HFFc6 (cell line): Measurements from ENCODE around the gene NDUFAF7. TPM values are rescaled to one million over a fixed set of nuclear protein-coding genes. Genes with fewer than 3 reads are reported as not detected.
"Not testable (repeated sequence)": the region's sequence is repeated elsewhere in the genome, so short reads cannot be mapped to it uniquely, and the experiment has no call there.

Experiments
- DNase-seq: peaks from one replicate; pipeline ENCODE4 v3.0.0-alpha.2; 2018
- H3K27ac Mint-ChIP-seq: 2 replicates; pipeline ENCODE4 v1.8.0; 2020; ENCODE audit warnings: mild to moderate bottlenecking, mixed read lengths
- H3K27me3 Mint-ChIP-seq: 2 replicates; pipeline ENCODE4 v1.8.0; 2021; ENCODE audit warnings: mild to moderate bottlenecking, moderate library complexity, mixed read lengths; ENCODE audit not compliant: insufficient read depth
- H3K36me3 Mint-ChIP-seq: 2 replicates; pipeline ENCODE4 v1.8.0; 2021; ENCODE audit warnings: low read depth, mixed read lengths
- H3K4me1 Mint-ChIP-seq: 2 replicates; pipeline ENCODE4 v1.8.0; 2020; ENCODE audit warnings: low read depth, mixed read lengths
- H3K4me3 Mint-ChIP-seq: 2 replicates; pipeline ENCODE4 v1.8.0; 2020; ENCODE audit warnings: mild to moderate bottlenecking, moderate library complexity, mixed read lengths
- H3K9me3 Mint-ChIP-seq: 2 replicates; pipeline ENCODE4 v1.8.0; 2020; ENCODE audit warnings: mild to moderate bottlenecking, mixed read lengths
- total RNA-seq, 6 experiments: library from RNA; stranded (reverse); fragmentation: NEBNext Ultra II Directional; extraction: Animal tissue kit (Norgen Biotek cat#: 25700); gene quantifications; 2 replicates in 1 of 6; 3 replicates in 5 of 6; pipeline ENCODE4 v1.2.3, GENCODE V29; 2021
- TF ChIP-seq, protein P1 (sequence below): fragments of 200-600 bp; sonication (generic); IDR thresholded peaks from 2 replicates; pipeline ENCODE4 v1.5.0; 2021; ENCODE audit warnings: antibody characterized with exemption, mild to moderate bottlenecking

The NDUFAF7 gene
- total RNA-seq, 6 experiments from 2014 or later, result 10.2 to 13.6 (median 12.1) TPM

DNA sequence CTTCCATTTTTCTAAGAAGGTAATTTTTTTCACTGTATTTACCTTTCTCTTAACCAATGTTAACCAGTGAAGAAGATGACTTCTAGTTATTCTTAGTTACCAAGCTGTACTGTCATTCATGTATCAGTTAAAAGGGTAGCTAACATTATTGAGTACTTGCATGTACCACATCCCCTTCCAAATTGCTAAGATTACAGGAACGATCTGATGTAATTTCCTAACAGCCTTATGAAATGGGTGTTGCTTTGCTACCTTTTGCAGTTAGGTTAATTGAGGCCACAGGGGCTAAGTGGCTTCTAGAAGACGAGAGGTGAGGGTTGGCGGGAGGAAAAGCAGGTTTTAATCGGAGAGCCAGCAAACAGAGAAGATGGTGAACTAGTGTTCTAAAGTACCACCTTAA, 41.2 kb upstream of the NDUFAF7 start:
- no peaks in the 10 kb centered on the region for H3K9me3 Mint-ChIP-seq
- peak overlapping the region; percentile 15; the same call in 1 of the 2 replicates for H3K27ac Mint-ChIP-seq
- TF ChIP-seq, protein P1, sequence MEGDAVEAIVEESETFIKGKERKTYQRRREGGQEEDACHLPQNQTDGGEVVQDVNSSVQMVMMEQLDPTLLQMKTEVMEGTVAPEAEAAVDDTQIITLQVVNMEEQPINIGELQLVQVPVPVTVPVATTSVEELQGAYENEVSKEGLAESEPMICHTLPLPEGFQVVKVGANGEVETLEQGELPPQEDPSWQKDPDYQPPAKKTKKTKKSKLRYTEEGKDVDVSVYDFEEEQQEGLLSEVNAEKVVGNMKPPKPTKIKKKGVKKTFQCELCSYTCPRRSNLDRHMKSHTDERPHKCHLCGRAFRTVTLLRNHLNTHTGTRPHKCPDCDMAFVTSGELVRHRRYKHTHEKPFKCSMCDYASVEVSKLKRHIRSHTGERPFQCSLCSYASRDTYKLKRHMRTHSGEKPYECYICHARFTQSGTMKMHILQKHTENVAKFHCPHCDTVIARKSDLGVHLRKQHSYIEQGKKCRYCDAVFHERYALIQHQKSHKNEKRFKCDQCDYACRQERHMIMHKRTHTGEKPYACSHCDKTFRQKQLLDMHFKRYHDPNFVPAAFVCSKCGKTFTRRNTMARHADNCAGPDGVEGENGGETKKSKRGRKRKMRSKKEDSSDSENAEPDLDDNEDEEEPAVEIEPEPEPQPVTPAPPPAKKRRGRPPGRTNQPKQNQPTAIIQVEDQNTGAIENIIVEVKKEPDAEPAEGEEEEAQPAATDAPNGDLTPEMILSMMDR, result no peak
- no peaks in the 10 kb centered on the region for H3K36me3 Mint-ChIP-seq
- peaks cover 14% of the 10 kb centered on the region for H3K27me3 Mint-ChIP-seq
- no peak for DNase-seq
- peaks cover 18% of the 10 kb centered on the region for H3K4me1 Mint-ChIP-seq
- no peak overlapping the region for H3K4me3 Mint-ChIP-seq

DNA sequence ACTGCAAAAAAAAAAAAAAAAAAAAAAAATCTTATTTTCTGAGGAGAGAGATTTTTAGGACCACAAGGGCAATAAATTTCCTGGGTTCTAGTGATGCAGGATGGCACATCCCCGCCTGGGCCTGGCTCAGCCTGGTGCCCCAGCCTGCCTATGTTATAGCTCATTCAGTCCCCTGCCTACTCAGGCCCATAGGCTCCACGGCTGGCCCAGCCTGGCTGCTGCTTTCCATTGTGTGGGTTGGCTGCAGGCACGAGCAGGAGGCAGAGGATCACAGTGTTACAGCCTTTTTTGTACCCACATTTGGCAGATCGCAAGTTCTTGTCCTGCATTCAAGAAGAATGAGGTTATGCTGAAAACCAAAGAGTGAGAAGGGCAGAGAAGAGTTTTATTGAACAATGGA, 40.2 kb upstream of the NDUFAF7 start:
- Mint-ChIP-seq H3K9me3 (no peaks in the 10 kb centered on the region), H3K36me3 (no peaks in the 10 kb centered on the region), H3K27ac (no peak overlapping the region), H3K4me1 (peaks cover 18% of the 10 kb centered on the region), H3K27me3 (peaks cover 14% of the 10 kb centered on the region), H3K4me3 (no peak overlapping the region)
- DNase-seq, result no peak
- TF ChIP-seq, protein P1, result no peak

DNA sequence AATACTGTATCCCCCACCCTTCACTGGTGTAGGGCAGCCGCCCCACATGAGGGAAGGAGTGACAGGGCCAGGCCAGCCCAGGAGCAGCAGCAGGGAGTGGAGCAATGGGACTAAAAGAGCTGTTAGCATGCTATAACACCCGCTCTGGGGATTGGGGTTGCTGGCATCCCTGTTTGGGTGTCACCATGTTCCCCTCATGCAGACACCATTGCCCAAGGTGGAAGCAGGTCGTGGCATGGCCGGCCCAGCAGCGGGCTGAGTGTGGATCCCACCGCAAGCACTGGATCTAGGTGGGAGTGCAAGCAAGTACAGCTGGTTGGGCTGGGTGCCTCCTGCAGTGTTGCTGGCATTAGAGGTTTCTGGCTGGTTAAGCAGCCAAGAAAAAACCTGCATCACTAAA, 39.7 kb upstream of the NDUFAF7 start:
- Mint-ChIP-seq H3K27ac (no peak overlapping the region), H3K27me3 (peaks cover 12% of the 10 kb centered on the region), H3K9me3 (no peaks in the 10 kb centered on the region), H3K4me3 (no peak overlapping the region), H3K36me3 (no peaks in the 10 kb centered on the region), H3K4me1 (peaks cover 18% of the 10 kb centered on the region)
- TF ChIP-seq, protein P1, result no peak
- no peak for DNase-seq

DNA sequence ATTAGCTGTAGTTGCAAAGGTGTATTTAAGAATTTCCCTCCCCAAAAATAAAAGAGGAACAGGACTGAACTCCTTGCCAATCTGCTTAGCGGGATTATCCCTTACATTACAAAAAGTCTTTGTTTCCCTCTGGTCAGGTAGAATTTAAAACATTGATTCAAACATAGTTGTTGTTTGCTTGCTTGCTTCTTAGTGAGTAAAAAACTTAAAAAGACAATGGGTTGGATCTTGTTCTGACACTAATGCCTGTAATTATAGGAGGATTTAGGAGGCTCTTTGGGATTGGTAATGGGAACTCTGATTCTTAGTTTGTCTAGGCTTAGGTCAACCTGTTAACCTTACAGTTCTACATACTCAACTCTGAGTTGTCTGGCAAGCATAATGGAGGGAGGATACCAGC, 38.9 kb upstream of the NDUFAF7 start:
- Mint-ChIP-seq H3K4me1 (peaks cover 24% of the 10 kb centered on the region), H3K4me3 (no peak overlapping the region), H3K27me3 (peaks cover 10% of the 10 kb centered on the region), H3K9me3 (no peaks in the 10 kb centered on the region), H3K27ac (no peak overlapping the region), H3K36me3 (no peaks in the 10 kb centered on the region)
- TF ChIP-seq, protein P1, result no peak
- no peak for DNase-seq

DNA sequence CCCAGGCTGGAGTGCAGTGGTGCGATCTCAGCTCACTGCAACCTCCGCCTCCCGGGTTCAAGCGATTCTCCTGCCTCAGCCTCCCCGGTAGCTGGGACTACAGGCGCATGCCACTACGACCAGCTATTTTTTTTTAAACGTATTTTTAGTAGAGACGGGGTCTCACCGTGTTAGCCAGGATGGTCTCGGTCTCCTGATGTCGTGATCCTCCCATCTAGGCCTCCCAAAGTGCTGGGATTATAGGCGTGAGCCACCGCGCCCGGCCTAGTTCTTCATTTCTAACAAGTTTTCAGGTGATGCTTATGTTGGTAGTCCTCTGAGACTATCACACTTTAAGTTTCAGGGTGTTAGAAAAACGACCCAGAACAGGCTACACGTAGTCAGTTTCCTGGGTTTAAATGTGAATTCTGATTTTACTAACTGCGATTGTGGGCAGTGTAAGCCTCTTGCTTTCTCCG, 35.6 kb upstream of the NDUFAF7 start:
- H3K27ac Mint-ChIP-seq, result peak overlapping the region; percentile 99
- H3K4me1 Mint-ChIP-seq, H3K9me3 Mint-ChIP-seq, H3K27me3 Mint-ChIP-seq, H3K36me3 Mint-ChIP-seq, DNase-seq: not testable (repeated sequence)
- H3K4me3 Mint-ChIP-seq, result peak overlapping the region; percentile 100

DNA sequence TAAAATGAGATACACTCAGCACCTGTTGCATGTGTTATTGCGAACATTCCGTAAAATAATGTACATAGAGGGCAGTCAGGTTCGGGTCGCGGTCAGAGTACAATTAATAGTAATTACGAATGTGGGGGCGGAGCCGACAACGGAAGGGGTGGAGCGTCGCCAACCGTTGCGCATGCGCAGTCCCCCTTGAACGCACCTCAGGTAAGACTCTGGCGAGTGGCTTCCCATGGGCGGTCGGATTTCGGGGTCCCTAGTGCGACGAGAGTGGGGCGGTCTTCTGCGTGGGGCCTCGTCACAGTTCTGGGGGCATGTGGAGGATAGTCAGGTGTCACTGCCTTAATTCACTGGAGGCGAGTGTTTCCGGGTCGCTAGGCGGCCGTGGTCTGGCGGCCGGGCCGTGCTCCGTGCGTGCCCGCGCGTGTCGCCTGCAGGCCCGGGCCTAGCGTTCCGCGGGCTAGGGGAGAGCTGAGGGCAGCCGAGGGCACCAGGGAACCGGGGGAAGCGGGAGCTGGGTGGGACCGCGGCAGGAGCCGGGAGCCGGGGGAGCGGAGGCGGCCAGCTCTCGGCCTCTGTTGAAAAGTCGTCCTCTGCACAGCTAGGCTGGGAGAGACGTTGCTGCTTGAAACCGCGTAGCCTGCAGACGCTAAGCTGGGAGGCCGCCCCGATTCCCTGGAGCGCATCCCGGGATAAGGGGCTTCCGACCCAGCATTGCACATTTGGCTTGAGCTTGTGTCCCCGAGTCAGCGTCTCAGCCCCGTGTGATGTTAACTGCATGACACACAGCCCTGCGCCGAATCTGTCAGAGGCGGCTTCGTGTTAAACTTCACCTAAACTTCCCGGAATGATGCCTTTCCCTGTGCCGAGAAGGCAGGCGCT, 34.9 kb upstream of the NDUFAF7 start, which contains the start of gene CEBPZOS:
TSS of gene CEBPZOS (plus strand) at position 177 of the 876 bp plus-strand sequence. CDS start 3,209 bp downstream, outside the sequence.
- TF ChIP-seq, protein P1, result no peak
- Mint-ChIP-seq H3K27me3 (peaks cover 7% of the 10 kb centered on the region), H3K9me3 (no peaks in the 10 kb centered on the region), H3K27ac (peak within 1 kb of the TSS; percentile 99), H3K4me1 (peaks cover 16% of the 10 kb centered on the region), H3K36me3 (peaks cover 4% of the 10 kb centered on the region; the same call in 1 of the 2 replicates), H3K4me3 (peak within 1 kb of the TSS; percentile 100)
- peak; percentile 54 for DNase-seq
